ENCODE measurements around the gene ADGRL3.
A peak's percentile ranks its signal among the peaks of the same experiment; 100 is the strongest.

ADGRL3 gene

GRCh38 chr4:61200187-61200915, at the start of gene ADGRL3:
ADGRL3 (plus strand) TSS chr4:61200326.
- Mint-ChIP-seq H3K4me1 (peaks cover 7 to 16% of the 10 kb centered on the region in 2 donors), H3K27ac (peak within 1 kb of the TSS; percentile 75), H3K9me3 (no peaks in the 10 kb centered on the region), H3K27me3 (peaks cover 48 to 57% of the 10 kb centered on the region in 2 donors), H3K4me3 (peak within 1 kb of the TSS; percentile 66 to 67), H3K36me3 (peaks cover 0 to 6% of the 10 kb centered on the region in 2 donors)
- DNase-seq (no peak), ATAC-seq (replicated peaks) (no peak)

- no peaks in the 10 kb centered on the region for H3K9me3 Mint-ChIP-seq
Measured at GRCh38 chr4:61152433-61152832, 47.7 kb upstream of the ADGRL3 start.

DNA sequence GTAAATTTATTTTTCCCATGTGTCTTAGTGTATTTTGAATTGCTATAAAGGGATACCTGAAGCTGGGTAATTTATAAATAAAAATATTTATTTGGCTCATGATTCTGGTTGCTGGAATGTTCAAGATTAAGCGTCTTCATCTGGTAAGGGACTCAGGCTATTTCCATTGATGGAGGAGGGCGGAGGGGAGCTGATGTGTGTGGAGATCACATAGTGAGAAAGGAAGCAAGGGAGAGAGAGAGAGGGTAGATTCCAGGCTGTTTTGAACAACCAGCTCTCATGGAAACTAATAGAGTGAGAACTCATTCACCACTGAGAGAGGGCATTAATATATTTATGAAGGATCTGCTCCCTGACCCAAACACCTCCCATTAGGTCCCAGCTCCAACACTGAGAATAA, 39.6 kb upstream of the ADGRL3 start:
- ATAC-seq (replicated peaks) (no peak), DNase-seq (no peak)
- Mint-ChIP-seq H3K27me3 (no peaks in the 10 kb centered on the region), H3K9me3 (peaks cover 2 to 4% of the 10 kb centered on the region in 2 donors), H3K4me1 (no peaks in the 10 kb centered on the region), H3K36me3 (no peaks in the 10 kb centered on the region), H3K4me3 (no peak overlapping the region), H3K27ac (no peak overlapping the region)

More at GRCh38 chr4:61152433-61152832, 47.7 kb upstream of the ADGRL3 start:
- no peak overlapping the region for H3K27ac Mint-ChIP-seq
- no peak overlapping the region for H3K4me3 Mint-ChIP-seq
- DNase-seq (no peak), ATAC-seq (replicated peaks) (no peak)
- no peaks in the 10 kb centered on the region for H3K4me1 Mint-ChIP-seq
- H3K27me3 Mint-ChIP-seq = no peaks in the 10 kb centered on the region
- H3K36me3 Mint-ChIP-seq = no peaks in the 10 kb centered on the region

DNA sequence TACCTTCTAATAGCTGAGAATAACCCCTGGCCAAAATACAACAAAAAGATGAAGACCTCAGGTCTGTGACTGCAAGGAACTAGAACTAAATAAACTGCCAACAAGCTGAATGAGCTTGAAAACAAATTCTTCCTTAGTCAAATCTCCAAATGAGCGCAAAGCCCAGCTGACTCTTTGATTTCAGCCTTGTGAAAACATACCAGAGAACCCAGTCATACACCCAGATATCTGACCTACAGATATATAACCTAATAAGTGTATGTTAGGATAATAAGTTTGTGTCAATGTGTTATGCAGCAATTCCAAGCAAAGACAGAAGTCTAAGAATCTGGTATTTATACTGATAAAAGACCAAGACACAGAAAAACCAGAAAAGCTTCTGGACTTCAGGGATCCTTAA, 38.0 kb upstream of the ADGRL3 start:
- no peaks in the 10 kb centered on the region for H3K4me1 Mint-ChIP-seq
- DNase-seq = no peak
- H3K36me3 Mint-ChIP-seq = no peaks in the 10 kb centered on the region
- no peak overlapping the region for H3K27ac Mint-ChIP-seq
- ATAC-seq (replicated peaks) = no peak
- H3K4me3 Mint-ChIP-seq = no peak overlapping the region
- H3K9me3 Mint-ChIP-seq = peaks cover 2 to 4% of the 10 kb centered on the region in 2 donors
- no peaks in the 10 kb centered on the region for H3K27me3 Mint-ChIP-seq

DNA sequence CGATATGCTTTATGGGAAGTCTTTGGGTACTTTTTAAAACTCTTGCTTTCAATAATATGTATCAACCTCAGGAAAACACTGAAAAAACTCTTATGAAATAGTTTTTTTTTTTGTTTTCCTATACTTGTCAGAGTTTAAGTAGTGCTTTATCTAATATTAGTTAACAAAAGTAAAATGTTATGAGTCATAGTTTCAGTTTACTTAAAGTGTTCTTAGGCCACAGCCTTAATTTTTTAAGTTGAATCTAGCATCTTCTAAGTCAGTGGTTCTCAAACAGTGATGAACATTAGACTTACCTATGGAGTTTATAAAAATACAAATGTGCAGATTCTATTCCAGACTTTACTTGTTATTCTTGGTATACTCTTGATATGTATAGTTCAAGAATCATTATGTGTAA, 26.3 kb upstream of the ADGRL3 start:
- H3K9me3 Mint-ChIP-seq = peaks cover 0 to 2% of the 10 kb centered on the region in 2 donors
- no peaks in the 10 kb centered on the region for H3K4me1 Mint-ChIP-seq
- H3K4me3 Mint-ChIP-seq = no peak overlapping the region
- no peak for DNase-seq
- H3K27ac Mint-ChIP-seq = no peak overlapping the region
- ATAC-seq (replicated peaks) = no peak
- H3K36me3 Mint-ChIP-seq = no peaks in the 10 kb centered on the region
- no peaks in the 10 kb centered on the region for H3K27me3 Mint-ChIP-seq

DNA sequence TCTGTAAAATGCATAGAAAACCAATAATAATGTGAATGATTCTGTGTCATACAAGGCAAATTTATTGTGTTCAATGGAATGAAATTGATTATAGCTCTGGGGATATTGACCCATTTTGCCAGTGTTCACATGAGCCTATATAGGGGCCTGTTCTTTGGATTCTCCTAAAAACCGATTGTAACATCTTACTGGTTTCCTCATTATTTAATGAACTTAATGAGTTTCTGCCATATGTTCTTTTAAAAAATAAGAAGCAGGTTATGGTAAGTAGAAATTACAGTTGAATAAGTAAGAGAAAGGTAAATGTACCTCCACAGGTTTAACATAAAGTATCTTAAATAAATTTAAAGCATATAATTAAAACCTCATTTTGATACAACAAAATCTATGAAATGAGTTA, 24.6 kb upstream of the ADGRL3 start:
- Mint-ChIP-seq H3K4me3 (no peak overlapping the region), H3K27me3 (no peaks in the 10 kb centered on the region), H3K4me1 (no peaks in the 10 kb centered on the region), H3K36me3 (no peaks in the 10 kb centered on the region), H3K27ac (no peak overlapping the region), H3K9me3 (peaks cover 0 to 2% of the 10 kb centered on the region in 2 donors)
- ATAC-seq (replicated peaks) (no peak), DNase-seq (no peak)

DNA sequence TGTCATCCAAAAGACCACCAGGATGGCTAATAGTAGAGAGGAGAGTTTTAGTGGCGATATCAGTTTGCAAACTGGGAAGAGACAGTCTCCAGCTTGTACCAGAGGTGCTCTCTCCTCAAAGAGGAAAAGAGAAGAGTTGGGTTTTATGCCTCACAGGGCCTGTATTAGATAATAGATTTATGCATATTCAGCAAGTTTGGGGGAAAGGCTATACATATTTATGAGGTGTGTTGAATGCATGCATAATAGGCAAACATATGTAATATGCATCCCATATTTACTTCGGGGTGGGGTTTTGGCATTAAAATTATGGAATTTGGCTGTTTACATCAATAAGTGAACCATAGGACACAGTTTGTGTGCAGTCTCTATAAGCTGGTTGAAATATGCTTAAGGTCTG, 22.8 kb upstream of the ADGRL3 start:
- H3K27me3 Mint-ChIP-seq = no peaks in the 10 kb centered on the region
- H3K36me3 Mint-ChIP-seq = no peaks in the 10 kb centered on the region
- DNase-seq = no peak
- H3K4me3 Mint-ChIP-seq = no peak overlapping the region
- no peaks in the 10 kb centered on the region for H3K4me1 Mint-ChIP-seq
- H3K27ac Mint-ChIP-seq = no peak overlapping the region
- H3K9me3 Mint-ChIP-seq = peaks cover 0 to 2% of the 10 kb centered on the region in 2 donors
- ATAC-seq (replicated peaks) = no peak

DNA sequence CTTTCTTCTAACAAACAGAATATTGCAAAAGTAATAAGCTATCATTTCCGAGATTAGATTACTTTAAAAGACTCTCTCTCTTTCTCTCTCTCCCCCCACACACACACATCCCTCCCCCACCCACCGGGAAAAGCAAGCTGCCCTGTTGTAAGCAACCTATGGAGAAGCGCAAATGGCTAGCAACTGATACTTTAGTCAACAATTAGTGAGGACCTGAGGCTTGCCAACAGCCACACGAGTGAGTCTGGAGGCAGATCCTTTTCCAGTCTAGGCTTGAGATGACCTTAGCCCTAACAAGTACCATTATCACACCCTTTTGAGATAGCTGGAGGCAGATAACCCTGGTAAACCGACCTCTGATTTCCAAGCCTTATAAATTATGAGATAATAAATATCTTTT, 19.7 kb upstream of the ADGRL3 start:
- H3K27ac Mint-ChIP-seq = no peak overlapping the region
- no peaks in the 10 kb centered on the region for H3K4me1 Mint-ChIP-seq

GRCh38 chr4:61182915-61183314, 17.2 kb upstream of the ADGRL3 start:
- Mint-ChIP-seq H3K4me1 (no peaks in the 10 kb centered on the region), H3K27me3 (no peaks in the 10 kb centered on the region), H3K27ac (no peak overlapping the region), H3K36me3 (no peaks in the 10 kb centered on the region), H3K9me3 (peaks cover 7 to 10% of the 10 kb centered on the region in 2 donors), H3K4me3 (no peak overlapping the region)
- DNase-seq (no peak), ATAC-seq (replicated peaks) (no peak)

More for the DNA sequence above, 19.7 kb upstream of the ADGRL3 start:
- Mint-ChIP-seq H3K27me3 (no peaks in the 10 kb centered on the region), H3K36me3 (no peaks in the 10 kb centered on the region), H3K9me3 (peaks cover 7 to 10% of the 10 kb centered on the region in 2 donors), H3K4me3 (no peak overlapping the region)
- no peak for ATAC-seq (replicated peaks)
- DNase-seq = no peak

- H3K4me1 Mint-ChIP-seq = no peaks in the 10 kb centered on the region
- no peaks in the 10 kb centered on the region for H3K36me3 Mint-ChIP-seq
- no peaks in the 10 kb centered on the region for H3K27me3 Mint-ChIP-seq
- DNase-seq (no peak), ATAC-seq (replicated peaks) (no peak)
- no peak overlapping the region for H3K4me3 Mint-ChIP-seq
- H3K27ac Mint-ChIP-seq = no peak overlapping the region
- H3K9me3 Mint-ChIP-seq = peaks cover 10 to 15% of the 10 kb centered on the region in 2 donors
Measured at GRCh38 chr4:61185288-61185687, 14.8 kb upstream of the ADGRL3 start.

DNA sequence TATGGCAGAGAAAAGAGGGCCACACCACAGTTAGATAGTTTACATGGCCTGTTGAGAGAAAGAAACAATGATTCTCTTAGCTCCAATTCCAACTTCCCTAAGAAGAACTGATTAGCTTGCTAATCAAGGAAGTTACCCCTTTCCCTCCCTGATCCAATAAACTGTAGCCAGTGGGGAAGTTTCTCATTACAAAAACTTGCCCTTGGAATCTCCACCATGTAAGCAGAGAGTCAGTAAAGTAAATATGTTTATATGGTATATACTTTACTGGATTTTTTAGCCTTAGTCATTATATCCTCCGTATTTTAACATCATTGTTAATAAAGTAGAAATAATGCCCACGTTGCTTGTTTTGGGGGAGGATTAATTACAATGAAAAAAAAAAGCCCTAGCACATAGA, 7.7 kb upstream of the ADGRL3 start:
- DNase-seq = no peak
- Mint-ChIP-seq H3K4me1 (no peaks in the 10 kb centered on the region), H3K4me3 (no peak overlapping the region), H3K36me3 (no peaks in the 10 kb centered on the region), H3K9me3 (peaks cover 7% of the 10 kb centered on the region in 2 donors), H3K27ac (no peak overlapping the region), H3K27me3 (no peaks in the 10 kb centered on the region)
- no peak for ATAC-seq (replicated peaks)

DNA sequence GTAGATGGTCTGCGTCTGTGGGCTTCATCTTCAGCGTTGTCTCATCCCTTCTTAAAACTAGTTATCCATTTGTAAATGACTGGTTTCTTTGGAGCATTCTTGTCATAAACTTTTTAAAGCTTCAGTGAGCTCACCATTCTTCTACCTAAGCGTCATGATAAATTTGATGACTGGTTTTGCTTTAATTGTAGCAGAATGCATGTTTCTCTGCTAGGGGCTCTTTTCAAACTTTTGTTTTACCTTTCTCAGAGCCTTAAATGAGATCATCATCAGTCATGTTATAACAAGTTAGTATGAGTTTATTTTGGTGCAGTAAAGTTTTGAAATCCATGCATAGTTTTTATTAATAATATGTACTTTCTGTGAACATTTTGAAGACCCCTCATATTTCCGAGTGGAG, 6.3 kb upstream of the ADGRL3 start:
- Mint-ChIP-seq H3K36me3 (no peaks in the 10 kb centered on the region), H3K4me3 (no peak overlapping the region), H3K9me3 (peaks cover 6 to 7% of the 10 kb centered on the region in 2 donors), H3K27me3 (peaks cover 2 to 3% of the 10 kb centered on the region in 2 donors), H3K4me1 (no peaks in the 10 kb centered on the region), H3K27ac (no peak overlapping the region)
- no peak for DNase-seq
- no peak for ATAC-seq (replicated peaks)

DNA sequence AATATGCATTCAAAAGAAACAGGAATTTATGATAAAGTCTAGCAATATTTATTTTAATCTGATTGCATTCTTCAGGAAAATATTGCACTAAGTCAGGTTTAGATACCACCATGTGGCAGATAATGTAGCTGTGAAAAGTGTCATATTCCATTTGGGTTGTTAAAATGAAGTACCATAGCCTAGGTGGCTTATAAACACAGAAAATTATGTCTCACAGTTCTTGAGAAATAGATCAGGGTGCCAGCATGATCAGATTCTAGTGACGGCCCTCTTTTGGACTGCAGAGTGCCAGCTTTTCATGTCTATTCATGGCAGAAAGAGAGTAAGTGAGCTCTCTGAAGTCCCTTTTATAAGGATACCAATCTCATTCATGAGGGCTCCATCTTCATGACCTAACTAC, 5.6 kb upstream of the ADGRL3 start:
- Mint-ChIP-seq H3K9me3 (peaks cover 3 to 7% of the 10 kb centered on the region in 2 donors), H3K27me3 (peaks cover 7 to 9% of the 10 kb centered on the region in 2 donors), H3K4me1 (peaks cover 0 to under 1% of the 10 kb centered on the region in 2 donors), H3K4me3 (no peak overlapping the region), H3K36me3 (no peaks in the 10 kb centered on the region), H3K27ac (no peak overlapping the region)
- DNase-seq (no peak), ATAC-seq (replicated peaks) (no peak)

DNA sequence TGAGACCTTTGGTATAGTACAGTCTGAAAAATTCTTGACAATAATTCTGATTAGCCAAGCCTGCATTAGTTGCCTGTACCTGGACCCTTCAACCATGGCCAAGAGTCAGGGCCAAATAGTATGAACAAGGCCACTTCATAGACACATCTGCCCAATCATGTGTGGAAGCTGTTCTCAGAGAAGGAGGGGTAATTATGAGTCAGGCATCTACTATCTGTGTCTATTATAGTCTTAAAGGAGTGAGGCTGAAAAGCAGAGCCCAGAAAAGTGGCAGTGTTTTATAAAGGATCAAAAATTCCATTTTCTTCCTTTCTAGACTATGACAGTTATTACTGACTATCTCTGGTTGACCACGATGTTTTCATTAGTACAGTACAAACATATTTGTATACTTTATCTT, 5.0 kb upstream of the ADGRL3 start:
- Mint-ChIP-seq H3K27me3 (peaks cover 11 to 14% of the 10 kb centered on the region in 2 donors), H3K9me3 (peaks cover 1 to 4% of the 10 kb centered on the region in 2 donors), H3K4me1 (peaks cover 0 to 2% of the 10 kb centered on the region in 2 donors), H3K36me3 (no peaks in the 10 kb centered on the region), H3K27ac (no peak overlapping the region), H3K4me3 (no peak overlapping the region)
- DNase-seq (no peak), ATAC-seq (replicated peaks) (no peak)

GRCh38 chr4:61198686-61199085, 1.4 kb upstream of the ADGRL3 start:
- Mint-ChIP-seq H3K36me3 (peaks cover 0 to 6% of the 10 kb centered on the region in 2 donors), H3K27me3 (peaks cover 45 to 49% of the 10 kb centered on the region in 2 donors), H3K9me3 (peaks cover 0 to 1% of the 10 kb centered on the region in 2 donors), H3K4me1 (peaks cover 7 to 16% of the 10 kb centered on the region in 2 donors), H3K4me3 (no peak overlapping the region), H3K27ac (no peak overlapping the region)
- no peak for ATAC-seq (replicated peaks)
- no peak for DNase-seq

All from stimulated activated naive B cell treated with anti-CD40 and anti-IgM and Interleukin-4, amounts not matched to agents 10 μg/mL and 1 μg/mL and 100 μg/mL, for 72 hours (primary cell).